WTC11 (cell line): ENCODE data around the gene SCO1. TPM values are rescaled to one million over a fixed set of nuclear protein-coding genes. Genes with fewer than 3 reads are reported as not detected.

Experiments used
- total RNA-seq: library from RNA; stranded (reverse); gene quantifications from 3 replicates; pipeline ENCODE4 v1.2.3, GENCODE V29; 2021

The SCO1 gene
- total RNA-seq, 1 experiment from 2014 or later: 63.8 TPM

Other genes starting within 250 kb of the SCO1 start
- not detected in 3 replicates for gene MYH4, start 228.0 kb downstream of the SCO1 start, total RNA-seq
- not detected in 3 replicates for gene MYH1, start 179.0 kb downstream of the SCO1 start, total RNA-seq
- gene MYH2, start 147.9 kb downstream of the SCO1 start, total RNA-seq: 1.1 to 1.5 TPM (median 1.5 TPM) in 3 replicates
- gene MYH3, start 40.2 kb downstream of the SCO1 start, total RNA-seq: 1.5 to 2.6 TPM (median 1.6 TPM) in 3 replicates
- gene ADPRM, start 61 bp upstream of the SCO1 start, total RNA-seq: 6.6 to 7.5 TPM (median 7.4 TPM) in 3 replicates
- 2.4 to 4.0 TPM (median 2.9 TPM) in 3 replicates for gene TMEM220, start 32.5 kb upstream of the SCO1 start, total RNA-seq
- gene TMEM238L, start 106.6 kb upstream of the SCO1 start, total RNA-seq: not detected in 3 replicates
- not detected in 3 replicates for gene PIRT, start 140.6 kb upstream of the SCO1 start, total RNA-seq